Type B pancreatic cell (in vitro differentiated cells): Measurements from ENCODE around the gene SLC13A2. TPM values are rescaled to one million over a fixed set of nuclear protein-coding genes. Genes with fewer than 3 reads are reported as not detected.

Source experiments
- DNase-seq: peaks from one replicate; pipeline ENCODE4 v3.0.0; 2021; ENCODE audit warnings: mixed read lengths; ENCODE audit not compliant: unreplicated experiment; ENCODE audit errors: extremely low spot score
- H3K27ac Mint-ChIP-seq: 2 replicates; pipeline ENCODE4 v1.8.0; 2021; ENCODE audit warnings: mild to moderate bottlenecking, mixed read lengths
- H3K27me3 Mint-ChIP-seq: 2 replicates; pipeline ENCODE4 v1.8.0; 2021; ENCODE audit warnings: mixed read lengths
- H3K36me3 Mint-ChIP-seq: 2 replicates; pipeline ENCODE4 v1.8.0; 2021; ENCODE audit warnings: mixed read lengths
- H3K4me1 Mint-ChIP-seq: one replicate; pipeline ENCODE4 v1.8.0; 2021; ENCODE audit warnings: mixed read lengths; ENCODE audit not compliant: unreplicated experiment
- H3K4me3 Mint-ChIP-seq: 2 replicates; pipeline ENCODE4 v1.8.0; 2021; ENCODE audit warnings: mild to moderate bottlenecking, mixed read lengths
- H3K9me3 Mint-ChIP-seq: 2 replicates; pipeline ENCODE4 v1.8.0; 2021; ENCODE audit warnings: mixed read lengths
- total RNA-seq: library from RNA; stranded (reverse); gene quantifications from 2 replicates; pipeline ENCODE4 v1.2.1, GENCODE V29; 2021; ENCODE audit warnings: low replicate concordance
- TF ChIP-seq, protein P1 (sequence below): fragments of 200-600 bp; sonication (generic); conservative IDR thresholded peaks from 2 replicates; pipeline ENCODE4 v1.5.0; 2021; ENCODE audit warnings: antibody characterized with exemption, mild to moderate bottlenecking

SLC13A2 gene
- total RNA-seq, 1 donor from 2014 or later: 1.2 TPM

DNA sequence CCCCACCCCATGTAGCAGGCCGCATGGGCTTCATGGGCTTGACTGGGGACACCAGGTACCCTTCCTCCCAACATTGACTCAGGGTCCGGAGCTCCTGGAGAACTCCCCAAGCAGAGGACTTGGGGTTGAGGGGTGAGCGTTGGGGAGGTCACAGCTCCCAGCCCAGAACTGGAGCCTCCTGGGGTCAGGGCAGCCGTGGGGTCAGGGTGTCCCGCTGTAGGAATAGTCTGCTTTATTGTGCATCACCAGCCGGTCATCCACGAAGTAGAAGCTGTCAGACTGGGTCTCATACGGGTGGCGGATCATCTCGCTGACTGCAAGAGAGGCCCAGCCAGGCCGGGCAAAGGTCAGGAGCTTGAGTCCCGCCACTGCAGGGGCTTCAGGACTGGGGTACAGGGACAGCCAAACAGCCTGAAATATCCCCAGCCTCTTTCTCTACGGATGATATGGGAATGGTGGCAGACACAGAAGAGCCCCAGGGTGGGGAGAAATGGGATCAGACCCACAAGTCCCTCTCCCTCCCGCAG is 73.7 kb downstream of the SLC13A2 start:
- H3K4me1 Mint-ChIP-seq: peaks cover 23% of the 10 kb centered on the region
- no peaks in the 10 kb centered on the region for H3K36me3 Mint-ChIP-seq
- no peak overlapping the region for H3K4me3 Mint-ChIP-seq
- H3K27me3 Mint-ChIP-seq: no peaks in the 10 kb centered on the region
- H3K27ac Mint-ChIP-seq: no peak overlapping the region
- no peak for DNase-seq
- TF ChIP-seq, protein P1, sequence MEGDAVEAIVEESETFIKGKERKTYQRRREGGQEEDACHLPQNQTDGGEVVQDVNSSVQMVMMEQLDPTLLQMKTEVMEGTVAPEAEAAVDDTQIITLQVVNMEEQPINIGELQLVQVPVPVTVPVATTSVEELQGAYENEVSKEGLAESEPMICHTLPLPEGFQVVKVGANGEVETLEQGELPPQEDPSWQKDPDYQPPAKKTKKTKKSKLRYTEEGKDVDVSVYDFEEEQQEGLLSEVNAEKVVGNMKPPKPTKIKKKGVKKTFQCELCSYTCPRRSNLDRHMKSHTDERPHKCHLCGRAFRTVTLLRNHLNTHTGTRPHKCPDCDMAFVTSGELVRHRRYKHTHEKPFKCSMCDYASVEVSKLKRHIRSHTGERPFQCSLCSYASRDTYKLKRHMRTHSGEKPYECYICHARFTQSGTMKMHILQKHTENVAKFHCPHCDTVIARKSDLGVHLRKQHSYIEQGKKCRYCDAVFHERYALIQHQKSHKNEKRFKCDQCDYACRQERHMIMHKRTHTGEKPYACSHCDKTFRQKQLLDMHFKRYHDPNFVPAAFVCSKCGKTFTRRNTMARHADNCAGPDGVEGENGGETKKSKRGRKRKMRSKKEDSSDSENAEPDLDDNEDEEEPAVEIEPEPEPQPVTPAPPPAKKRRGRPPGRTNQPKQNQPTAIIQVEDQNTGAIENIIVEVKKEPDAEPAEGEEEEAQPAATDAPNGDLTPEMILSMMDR: no peak
- no peaks in the 10 kb centered on the region for H3K9me3 Mint-ChIP-seq

Other genes with a start within 250 kb of the SLC13A2 start
- 43.0 and 99.9 TPM in 2 replicates for gene TMEM97, start 154.4 kb upstream of the SLC13A2 start, total RNA-seq
- 43.6 and 55.2 TPM in 2 replicates for gene IFT20, start 138.2 kb upstream of the SLC13A2 start, total RNA-seq
- 37.8 and 55.6 TPM in 2 replicates for gene TNFAIP1, start 137.9 kb upstream of the SLC13A2 start, total RNA-seq
- gene POLDIP2, start 116.1 kb upstream of the SLC13A2 start, total RNA-seq: 79.3 and 90.8 TPM in 2 replicates
- not detected in 2 replicates for gene SEBOX, start 108.4 kb upstream of the SLC13A2 start, total RNA-seq
- gene VTN, start 103.3 kb upstream of the SLC13A2 start, total RNA-seq: 20.3 and 54.1 TPM in 2 replicates
- gene SARM1, start 102.0 kb upstream of the SLC13A2 start, total RNA-seq: 13.4 and 29.6 TPM in 2 replicates
- 21.9 and 29.6 TPM in 2 replicates for gene SLC46A1, start 67.4 kb upstream of the SLC13A2 start, total RNA-seq
- 1.0 and 1.2 TPM in 2 replicates for gene FOXN1, start 32.7 kb downstream of the SLC13A2 start, total RNA-seq
- gene UNC119, start 79.0 kb downstream of the SLC13A2 start, total RNA-seq: 40.2 and 52.2 TPM in 2 replicates
- 66.1 and 75.0 TPM in 2 replicates for gene PIGS, start 97.9 kb downstream of the SLC13A2 start, total RNA-seq
- gene ALDOC, start 103.3 kb downstream of the SLC13A2 start, total RNA-seq: 7.1 and 12.6 TPM in 2 replicates
- 30.9 and 88.3 TPM in 2 replicates for gene SPAG5, start 125.4 kb downstream of the SLC13A2 start, total RNA-seq
- gene RSKR, start 140.5 kb downstream of the SLC13A2 start, total RNA-seq: 17.5 and 27.7 TPM in 2 replicates
- gene BLTP2, start 171.5 kb downstream of the SLC13A2 start, total RNA-seq: 144 and 151 TPM in 2 replicates
- gene SDF2, start 188.3 kb downstream of the SLC13A2 start, total RNA-seq: 59.2 and 63.9 TPM in 2 replicates
- gene SUPT6H, start 188.6 kb downstream of the SLC13A2 start, total RNA-seq: 61.3 and 69.2 TPM in 2 replicates
- gene PROCA1, start 238.2 kb downstream of the SLC13A2 start, total RNA-seq: 3.0 and 9.2 TPM in 2 replicates
- 54.2 and 133 TPM in 2 replicates for gene RAB34, start 244.2 kb downstream of the SLC13A2 start, total RNA-seq
- 1,717 and 1,950 TPM in 2 replicates for gene RPL23A, start 246.3 kb downstream of the SLC13A2 start, total RNA-seq